Endothelial cell of umbilical vein (primary cell): ENCODE measurements around the gene CRYBG2.

Experiments used
- EZH2 ChIP-seq: IDR thresholded peaks from 2 replicates; pipeline ENCODE4 v1.6.1; 2012; ENCODE audit warnings: borderline replicate concordance, low read depth, mild to moderate bottlenecking, moderate library complexity, low read length, inconsistent platforms; ENCODE audit not compliant: severe bottlenecking
- POLR2AphosphoS5 ChIP-seq: IDR thresholded peaks from 2 replicates; pipeline ENCODE4 v1.6.1; 2012; ENCODE audit warnings: low read depth, mild to moderate bottlenecking, control low read depth, low read length, moderate library complexity; ENCODE audit not compliant: insufficient read depth
- TF ChIP-seq, protein P1 (sequence below), 2 donors: IDR thresholded peaks; 1 replicate in 1 of 2; 2 replicates in 1 of 2; pipeline ENCODE4 v1.5.1; 2011; ENCODE audit warnings: low read length in 2 of 2, mild to moderate bottlenecking in 2 of 2, moderate library complexity in 2 of 2, control low read depth in 1 of 2, inconsistent platforms in 1 of 2, low read depth in 1 of 2; ENCODE audit not compliant: insufficient read depth in 1 of 2; ENCODE audit errors: extremely low read depth in 1 of 2

DNA sequence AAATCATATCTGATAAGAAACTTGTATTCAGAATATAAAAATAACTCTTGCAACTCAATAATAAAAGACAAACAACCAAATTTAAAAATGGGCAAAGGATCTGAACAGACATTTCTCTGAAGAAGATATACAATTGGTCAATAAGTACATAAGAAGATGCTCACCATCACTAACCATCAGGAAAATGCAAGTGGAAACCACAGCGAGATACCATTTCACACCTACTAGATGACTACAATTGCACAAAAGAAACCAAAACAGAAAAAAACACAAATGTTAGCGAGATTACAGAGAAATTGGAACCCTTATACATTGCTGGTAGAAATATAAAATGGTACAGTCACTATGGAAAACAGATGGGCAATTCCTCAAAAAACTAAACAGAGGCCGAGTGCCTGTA is 30.1 kb upstream of the CRYBG2 start:
- TF ChIP-seq, protein P1, sequence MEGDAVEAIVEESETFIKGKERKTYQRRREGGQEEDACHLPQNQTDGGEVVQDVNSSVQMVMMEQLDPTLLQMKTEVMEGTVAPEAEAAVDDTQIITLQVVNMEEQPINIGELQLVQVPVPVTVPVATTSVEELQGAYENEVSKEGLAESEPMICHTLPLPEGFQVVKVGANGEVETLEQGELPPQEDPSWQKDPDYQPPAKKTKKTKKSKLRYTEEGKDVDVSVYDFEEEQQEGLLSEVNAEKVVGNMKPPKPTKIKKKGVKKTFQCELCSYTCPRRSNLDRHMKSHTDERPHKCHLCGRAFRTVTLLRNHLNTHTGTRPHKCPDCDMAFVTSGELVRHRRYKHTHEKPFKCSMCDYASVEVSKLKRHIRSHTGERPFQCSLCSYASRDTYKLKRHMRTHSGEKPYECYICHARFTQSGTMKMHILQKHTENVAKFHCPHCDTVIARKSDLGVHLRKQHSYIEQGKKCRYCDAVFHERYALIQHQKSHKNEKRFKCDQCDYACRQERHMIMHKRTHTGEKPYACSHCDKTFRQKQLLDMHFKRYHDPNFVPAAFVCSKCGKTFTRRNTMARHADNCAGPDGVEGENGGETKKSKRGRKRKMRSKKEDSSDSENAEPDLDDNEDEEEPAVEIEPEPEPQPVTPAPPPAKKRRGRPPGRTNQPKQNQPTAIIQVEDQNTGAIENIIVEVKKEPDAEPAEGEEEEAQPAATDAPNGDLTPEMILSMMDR (IDR thresholded peaks at IDR 0.05; ENCODE audit: extremely low read depth in 1 of 2, insufficient read depth in 1 of 2, low read depth in 1 of 2, low read length in 2 of 2) = no peak
- no peak for TF ChIP-seq EZH2
- no peak for TF ChIP-seq POLR2AphosphoS5
